Renal pelvis (tissue), 4 donors: ENCODE data around the gene ACTN4. TPM values are rescaled to one million over a fixed set of nuclear protein-coding genes. Genes with fewer than 3 reads are reported as not detected.
"Not testable (repeated sequence)": the region's sequence is repeated elsewhere in the genome, so short reads cannot be mapped to it uniquely, and the experiment has no call there.

ENCODE experiments used
- DNase-seq: peaks from one replicate; pipeline ENCODE4 v3.0.0-alpha.2; 2013
- polyA plus RNA-seq, 3 donors: library from polyadenylated mRNA; unstranded; fragments of 120-200 nt; gene quantifications; one replicate each; pipeline ENCODE4 v1.2.1, GENCODE V29; 2013; ENCODE audit not compliant: insufficient read length in 3 of 3

Gene ACTN4
- polyA plus RNA-seq, 3 donors, result 701 to 787 (median 742) TPM

DNA sequence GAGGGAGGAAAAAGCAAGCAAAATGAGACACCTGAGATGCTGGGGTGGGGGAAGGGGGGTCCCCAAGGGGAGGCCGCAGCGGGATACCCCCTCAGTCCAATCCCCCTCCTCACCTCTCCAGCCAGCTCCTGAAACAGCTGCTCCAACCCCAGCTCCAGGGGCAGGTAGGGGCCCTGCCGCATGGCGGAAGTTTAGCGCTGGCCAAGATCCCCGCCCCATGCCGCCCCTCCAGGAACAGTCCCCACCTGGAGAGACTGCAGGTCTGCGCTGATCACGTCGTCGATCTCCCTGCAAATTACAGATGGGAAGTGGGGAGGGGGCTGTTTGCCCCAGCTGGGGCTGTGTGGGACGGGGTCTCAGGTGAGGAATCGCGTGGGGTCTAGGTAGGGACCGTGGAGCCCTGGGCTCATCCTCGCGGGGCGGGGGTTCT, 87.8 kb downstream of the ACTN4 start:
- no peak for DNase-seq

DNA sequence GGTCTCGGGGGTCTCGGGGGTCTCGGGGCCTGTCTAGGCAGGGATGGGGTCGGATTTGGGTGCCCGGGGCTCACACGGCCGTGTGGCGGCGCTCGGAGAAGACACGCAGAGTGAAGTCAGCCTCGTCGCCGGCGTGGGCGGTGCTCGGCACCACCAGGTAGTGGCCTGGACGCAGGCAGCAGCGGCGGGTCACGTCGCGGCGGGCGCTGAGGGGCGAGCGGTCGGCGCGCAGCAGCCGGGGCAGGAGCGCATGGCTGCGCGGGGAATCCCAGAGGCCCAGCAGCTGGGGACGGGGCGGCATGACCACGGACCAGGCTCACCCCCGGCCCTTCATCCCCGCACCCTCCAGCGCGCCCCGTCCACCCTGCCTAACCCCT, 88.6 kb downstream of the ACTN4 start:
- no peak for DNase-seq

DNA sequence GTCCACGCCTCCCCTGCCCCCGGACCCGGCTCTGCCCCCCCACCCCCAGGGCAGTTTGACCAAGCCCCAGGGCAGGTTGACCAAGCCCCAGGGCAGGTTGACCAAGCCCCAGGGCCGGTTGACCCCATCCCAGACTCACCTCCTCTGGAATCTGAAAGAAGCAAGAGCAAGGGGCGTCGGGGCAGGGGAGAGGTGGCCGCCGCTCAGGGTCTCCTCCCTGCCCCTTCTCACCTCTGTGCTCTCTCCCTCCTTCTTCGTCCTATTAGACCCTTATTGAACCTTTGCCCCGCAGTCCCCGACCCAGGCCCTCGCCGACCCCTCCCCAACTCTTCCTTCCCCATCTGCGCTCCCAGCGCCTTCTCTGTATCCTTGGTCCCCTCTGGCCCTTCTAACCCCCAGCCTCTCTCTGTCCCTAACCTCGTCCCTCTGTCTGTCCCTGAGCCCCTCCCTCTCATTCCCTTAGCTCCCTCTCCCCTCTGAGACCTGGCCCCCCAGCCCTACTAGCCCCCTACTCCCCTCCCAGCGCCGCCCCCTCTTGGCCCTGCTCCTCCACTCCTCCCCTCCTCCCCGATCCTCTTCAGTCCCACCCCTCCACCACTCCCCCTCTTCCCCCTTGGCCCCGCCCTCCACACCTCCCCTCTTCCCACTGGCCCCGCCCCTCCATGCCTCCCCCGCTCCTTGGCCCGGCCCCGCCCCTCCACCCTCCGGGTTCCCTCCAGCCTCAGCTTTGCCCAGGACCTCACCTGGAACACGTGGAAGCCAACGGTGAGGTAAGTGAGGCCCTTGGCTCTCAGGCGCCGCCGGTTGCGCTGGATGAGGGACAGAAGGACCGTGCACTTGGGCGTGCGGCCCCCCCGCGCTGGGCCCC, 89.2 kb downstream of the ACTN4 start:
- DNase-seq, result no peak

DNA sequence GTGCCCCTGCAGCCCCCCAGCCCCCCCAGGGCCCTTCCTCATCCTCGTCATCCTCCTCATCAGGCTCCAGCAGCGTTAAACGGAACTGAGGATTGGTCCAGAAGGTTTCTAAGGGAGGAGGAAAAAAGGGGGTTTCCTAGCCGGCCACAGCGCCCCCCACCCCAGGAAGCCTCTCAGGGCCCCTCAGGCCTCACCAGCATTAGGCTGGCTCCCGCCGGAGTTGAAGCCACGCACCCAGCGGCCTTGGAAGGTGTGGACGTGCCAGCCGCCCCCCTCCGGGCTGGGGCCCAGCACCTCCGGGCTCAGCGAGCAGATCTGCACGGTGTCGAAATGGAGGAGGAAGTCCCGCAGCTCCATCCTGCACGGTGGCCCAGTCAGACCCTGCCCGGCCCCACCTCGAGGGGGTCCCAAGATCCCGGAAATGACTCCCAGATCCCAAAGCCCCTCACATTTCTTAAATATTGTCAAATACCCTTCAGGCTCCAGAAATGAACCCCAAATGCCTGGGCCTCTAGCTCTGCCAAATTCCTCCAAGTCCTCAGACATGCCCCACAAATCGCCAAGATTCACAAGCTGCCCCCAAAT, 89.9 kb downstream of the ACTN4 start:
- no peak for DNase-seq

DNA sequence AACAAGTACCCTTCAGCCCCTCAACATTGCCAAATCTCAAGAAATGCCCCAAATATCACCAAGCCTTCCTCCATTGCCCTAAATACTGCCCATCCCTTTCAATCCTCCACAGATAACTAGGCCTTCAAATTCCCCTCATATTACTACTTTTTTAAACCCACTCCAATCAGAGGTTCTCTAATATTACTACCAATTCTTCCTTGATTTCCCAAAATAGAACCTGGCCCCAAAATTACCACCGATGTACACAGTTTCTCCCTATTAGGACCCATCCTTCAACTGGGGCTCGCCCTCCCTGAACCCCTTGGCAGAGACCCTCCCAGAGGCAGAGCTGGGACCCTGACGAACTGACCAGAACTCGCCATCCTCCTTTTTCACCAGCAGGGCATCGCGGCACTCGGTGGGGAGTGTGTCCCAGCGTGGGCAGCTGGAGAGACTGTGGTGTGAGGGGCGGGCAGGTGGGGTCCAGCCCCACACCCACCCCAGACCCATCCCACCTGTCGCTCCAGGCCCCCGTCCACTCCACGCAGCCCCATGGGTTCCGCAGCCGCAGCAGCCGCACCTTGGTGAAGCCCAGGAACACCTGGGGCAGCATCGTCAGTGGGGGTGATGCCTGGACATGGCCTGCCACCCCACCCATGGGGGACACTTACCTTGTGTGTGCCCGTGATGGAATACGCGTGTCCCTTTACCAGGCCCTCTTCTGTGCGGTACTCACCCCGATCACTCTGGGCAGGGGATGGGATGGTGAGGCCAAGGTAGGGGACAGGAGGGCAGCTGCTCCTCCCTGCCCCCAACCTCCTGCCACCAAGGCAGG, 90.7 kb downstream of the ACTN4 start:
- no peak for DNase-seq

DNA sequence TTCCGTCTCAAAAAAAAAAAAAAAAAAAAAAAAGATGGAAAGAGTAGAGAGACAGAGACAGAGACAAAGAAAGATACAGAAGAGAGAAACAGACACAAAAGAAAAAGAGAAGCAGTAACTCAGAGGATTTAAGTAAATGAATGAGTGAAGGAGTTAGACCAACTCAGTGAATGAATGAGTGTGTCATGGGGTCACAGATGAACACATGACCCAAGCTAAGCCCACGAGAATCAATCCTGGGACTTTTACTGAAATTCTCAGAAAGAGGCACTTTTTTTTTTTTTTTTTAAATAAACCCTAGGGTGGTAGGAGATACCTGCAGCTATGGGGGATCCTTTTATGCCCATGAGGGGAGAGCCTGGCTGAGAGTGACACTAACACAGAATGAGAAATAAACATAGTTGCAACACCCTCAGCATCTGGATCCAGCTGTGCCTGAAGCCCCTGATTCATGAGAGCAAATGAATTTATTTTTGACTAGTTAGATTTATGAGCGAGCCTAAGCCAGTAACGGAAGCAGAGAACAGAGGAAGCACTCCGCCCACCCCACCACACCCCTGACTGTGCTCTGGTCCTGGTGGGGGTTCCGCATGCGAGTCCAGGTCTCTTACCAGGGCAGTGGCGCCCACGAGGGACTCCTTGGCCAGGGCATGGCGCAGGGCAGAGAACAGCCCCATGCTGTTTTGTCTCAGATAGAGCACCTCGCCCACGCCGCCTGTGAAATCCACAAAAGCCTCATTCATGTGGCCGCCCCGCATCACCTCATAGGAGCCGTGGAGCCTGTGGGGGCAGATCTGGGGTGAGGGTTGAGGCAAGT, 92.2 kb downstream of the ACTN4 start:
- no peak for DNase-seq

DNA sequence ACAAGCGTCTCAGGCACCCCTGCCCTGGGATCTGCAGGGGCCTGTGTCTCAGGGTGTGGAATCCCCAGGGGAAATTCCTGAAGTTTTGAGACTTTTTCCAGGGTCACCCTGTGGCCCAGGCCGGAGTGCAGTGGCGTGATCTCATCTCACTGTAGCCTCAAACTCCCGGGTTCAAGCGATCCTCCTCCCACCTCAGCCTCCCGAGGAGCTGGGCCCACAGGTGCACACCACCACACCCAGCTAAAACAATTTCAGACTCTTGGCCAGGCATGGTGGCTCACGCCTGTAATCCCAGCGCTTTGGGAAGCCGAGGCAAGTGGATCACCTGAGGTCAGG, 92.8 kb downstream of the ACTN4 start:
- no peak for DNase-seq

DNA sequence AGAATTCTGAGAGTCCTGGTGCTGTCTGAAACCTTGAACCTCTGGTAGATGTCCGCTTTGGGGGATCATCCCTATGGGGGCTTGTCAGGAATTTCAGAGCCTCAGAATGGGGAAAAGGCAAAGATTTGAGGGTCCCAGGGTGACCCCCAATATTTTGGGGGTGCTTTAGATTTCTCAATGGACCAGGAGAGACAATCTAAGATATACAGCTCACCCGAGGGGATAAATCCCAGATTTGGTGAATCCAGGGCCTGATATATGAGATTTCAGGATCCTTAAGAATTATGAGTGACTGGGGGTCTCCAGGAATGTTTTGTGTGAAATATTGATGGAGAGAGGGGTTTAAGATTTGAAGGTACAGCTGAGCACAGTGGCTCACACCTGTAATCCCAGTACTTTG, 93.5 kb downstream of the ACTN4 start:
- no peak for DNase-seq

DNA sequence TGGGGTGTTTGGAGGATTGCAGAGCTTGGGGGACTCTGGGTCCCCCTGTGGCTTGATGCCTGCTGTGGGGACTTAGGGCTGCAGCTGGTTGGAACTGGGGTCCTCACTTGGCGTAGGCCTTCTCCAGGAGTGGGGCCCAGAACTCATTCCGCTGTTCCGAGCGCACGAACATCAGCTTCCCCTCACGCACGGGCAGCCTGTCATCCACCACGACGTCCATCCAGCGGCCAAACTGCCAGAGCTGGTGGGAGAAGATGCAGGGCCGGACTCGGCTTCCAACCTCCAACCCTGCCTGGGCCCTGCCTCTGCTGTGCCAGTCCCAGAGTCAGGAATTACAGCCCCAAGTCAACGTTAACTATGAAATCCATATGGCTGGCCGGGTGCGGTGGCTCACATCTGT, 94.2 kb downstream of the ACTN4 start:
- DNase-seq, result no peak

DNA sequence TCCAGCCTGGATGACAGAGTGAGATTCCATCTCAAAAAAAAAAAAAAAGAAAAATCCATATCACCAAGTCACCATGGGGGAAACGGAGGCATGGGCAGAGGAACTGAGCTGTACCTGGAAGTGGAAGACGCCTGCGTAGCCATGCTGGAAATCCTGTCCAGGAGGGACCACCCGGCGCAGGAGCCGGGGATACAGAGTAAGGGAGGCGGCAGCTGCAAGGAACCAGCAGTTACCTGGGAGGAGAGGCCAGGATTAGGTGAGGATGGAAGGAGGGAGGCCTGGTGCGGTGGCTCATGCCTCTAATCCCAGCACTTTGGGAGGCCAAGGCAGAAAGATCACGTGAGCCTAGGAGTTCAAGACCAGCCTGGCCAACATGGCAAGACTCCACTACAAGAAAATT, 94.8 kb downstream of the ACTN4 start:
- no peak for DNase-seq

DNA sequence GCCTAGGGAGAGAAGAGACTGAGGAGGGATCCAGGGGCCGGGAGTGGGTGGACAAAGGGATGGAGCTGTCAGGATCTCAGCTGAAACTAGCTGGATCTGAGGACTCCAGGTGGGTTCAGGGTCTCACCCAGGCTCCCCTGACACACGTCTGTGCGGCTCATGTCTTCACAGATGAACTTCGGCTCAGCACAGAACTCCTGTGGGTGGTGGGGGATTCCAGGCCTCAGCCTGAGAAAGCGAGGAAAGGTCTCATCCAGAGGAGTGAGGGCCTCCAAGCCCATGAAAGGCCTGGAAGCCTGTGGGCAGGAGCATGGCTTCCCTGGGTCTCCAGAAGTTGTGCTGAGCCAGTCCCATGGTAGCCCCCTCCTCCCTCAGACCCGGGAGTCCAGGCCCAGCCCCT, 95.5 kb downstream of the ACTN4 start:
- no peak for DNase-seq

DNA sequence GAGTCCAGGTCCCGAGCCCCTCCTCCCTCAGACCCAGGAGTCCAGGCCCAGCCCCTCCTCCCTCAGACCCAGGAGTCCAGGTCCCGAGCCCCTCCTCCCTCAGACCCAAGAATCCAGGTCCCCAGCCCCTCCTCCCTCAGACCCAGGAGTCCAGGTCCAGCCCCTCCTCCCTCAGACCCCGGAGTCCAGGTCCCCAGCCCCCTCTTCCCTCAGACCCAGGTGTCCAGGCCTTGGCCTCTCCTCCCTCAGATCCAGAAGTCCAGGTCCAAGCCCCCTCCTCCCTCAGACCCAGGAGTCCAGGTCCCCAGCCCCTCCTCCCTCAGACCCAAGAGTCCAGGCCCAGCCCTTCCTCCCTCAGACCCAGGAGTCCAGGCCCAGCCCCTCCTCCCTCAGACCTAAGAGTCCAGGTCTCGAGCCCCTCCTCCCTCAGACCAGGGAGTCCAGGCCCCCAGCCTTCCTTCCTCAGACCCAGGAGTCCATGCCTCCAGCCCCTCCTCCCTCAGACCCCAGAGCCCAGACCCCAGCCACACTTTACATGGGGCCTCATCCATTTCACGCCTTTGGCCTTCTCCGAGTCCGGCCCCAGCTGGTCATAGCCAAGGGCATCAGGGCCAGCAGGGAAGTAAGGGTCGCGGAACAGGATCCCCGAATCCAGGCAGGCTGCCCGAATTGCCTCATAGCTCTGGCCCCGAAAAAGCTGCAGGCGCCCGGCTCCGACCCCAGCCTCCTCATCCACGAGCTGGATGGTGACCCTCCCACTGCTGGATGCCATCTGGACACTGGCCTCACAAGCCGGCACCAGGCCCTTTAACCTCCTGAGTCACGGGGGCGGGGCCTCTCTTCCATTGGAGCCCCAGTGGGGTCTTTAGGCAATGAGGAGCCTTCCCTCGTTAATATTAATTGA, 96.2 kb downstream of the ACTN4 start:
- no peak for DNase-seq

DNA sequence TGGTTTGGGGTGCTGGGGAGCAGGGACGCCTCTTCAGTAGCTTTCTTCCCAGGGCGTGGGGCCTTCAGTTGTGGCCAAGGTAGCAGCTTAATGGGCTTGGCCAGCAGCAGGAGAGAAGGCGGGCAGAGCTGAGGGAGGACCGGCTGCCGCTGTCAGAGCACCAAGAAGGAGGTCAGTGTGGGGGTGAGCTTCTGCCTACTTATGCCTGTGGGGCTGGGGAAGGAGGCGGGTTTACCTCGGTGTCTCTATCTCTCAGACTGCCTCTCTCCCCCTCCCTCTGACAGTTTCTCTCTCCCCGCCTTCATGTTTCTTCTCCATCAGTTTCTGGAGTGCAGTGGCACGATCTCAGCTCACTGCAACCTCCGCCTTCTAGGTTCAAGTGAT, 96.8 kb downstream of the ACTN4 start, which contains the start of gene CAPN12:
Gene CAPN12 (minus strand): TSS at position 177 of the 384 bp plus-strand sequence. CDS start 309 bp downstream, outside the sequence.
- no peak for DNase-seq

DNA sequence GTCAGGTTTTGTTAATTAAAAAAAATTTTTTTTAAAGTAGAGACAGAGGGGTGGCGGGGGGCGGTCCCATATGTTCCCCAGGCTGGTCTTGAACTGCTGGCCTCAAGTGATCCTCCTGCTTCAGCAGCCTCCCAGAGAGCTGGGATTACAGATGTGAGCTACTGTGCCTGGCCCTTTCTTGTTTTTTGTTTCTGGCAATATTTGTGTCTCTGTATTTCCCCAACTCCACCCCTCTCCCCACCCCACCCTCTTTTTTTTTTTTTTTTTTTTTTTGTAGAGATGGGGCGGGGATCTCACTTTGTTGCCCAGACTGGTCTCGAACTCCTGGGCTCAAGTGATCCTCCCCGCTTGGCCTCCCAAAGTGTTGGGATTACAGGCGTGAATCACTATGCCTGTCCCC, 97.4 kb downstream of the ACTN4 start:
- DNase-seq, result no peak

DNA sequence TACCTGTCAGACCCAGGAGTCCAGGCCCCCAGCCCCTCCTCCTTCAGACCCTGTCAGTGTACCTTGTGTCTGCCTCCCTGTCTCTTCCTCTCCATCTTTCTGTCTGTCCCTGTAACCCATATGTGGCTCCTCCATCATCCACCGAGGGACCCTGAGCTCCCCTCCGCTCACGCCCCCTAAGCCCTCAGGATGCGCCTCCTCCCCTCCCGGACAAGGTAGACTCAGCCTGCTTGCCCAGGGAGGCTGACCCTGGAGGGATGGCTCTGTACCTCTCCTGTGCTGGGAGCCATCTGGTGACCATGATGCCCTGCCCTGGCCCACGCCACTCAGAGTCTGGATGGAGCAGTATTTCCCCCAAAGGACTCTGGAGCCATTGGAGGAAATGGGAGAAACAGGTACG, 97.9 kb downstream of the ACTN4 start:
- DNase-seq, result no peak

DNA sequence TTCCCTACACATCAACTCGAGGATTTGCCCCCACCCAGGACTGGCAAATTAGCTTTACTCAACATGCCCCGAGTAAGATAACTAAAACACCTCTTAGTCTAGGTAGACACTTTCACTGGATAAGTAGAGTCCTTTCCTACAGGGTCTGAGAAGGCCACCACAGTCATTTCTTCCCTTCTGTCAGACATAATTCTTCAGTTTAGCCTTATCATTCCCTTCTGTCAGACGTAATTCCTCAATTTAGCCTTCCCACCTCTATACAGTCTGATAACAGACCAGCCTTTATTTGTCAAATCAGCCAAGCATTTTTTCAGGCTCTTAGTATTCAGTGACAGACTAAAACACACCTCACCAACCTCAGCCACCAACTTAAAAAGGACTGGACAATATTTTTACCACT, 106.3 kb downstream of the ACTN4 start:
- not testable (repeated sequence) for DNase-seq

DNA sequence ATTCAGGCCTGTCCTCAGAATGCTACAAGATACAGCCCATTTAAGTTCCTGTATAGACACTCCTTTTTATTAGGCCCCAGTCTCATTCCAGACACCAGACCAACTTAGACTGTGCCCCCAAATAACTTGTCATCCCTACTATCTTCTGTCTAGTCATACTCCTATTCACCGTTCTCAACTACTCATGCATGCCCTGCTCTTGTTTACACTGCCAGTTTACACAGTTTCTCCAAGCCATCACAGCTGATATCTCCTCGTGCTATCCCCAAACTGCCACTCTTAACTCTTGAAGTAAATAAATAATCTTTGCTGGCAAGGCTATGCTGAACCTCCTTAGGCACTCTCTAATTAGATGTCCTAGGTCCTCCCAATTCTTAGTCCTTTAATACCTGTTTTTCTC, 106.7 kb downstream of the ACTN4 start:
- DNase-seq, result not testable (repeated sequence)

DNA sequence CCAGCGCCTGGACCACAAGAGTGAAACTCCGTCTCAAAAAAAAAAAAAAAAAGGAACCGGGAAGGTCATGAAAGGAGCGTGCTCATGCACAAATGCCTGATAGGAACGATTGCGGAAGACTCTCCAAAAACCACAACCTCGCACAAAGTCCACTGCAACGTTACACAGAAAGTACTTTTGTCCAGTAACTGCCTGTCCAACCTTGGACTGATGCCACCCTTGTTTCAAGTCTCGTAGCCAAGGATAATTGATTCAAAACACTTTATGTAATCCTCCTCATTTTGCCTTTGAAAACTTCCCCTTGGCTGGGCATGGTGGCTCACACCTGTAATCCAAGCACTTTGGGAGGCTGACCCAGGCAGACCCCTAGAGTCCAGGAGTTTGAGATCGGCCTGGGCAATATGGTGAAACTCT, 112.1 kb downstream of the ACTN4 start:
- DNase-seq, result no peak

DNA sequence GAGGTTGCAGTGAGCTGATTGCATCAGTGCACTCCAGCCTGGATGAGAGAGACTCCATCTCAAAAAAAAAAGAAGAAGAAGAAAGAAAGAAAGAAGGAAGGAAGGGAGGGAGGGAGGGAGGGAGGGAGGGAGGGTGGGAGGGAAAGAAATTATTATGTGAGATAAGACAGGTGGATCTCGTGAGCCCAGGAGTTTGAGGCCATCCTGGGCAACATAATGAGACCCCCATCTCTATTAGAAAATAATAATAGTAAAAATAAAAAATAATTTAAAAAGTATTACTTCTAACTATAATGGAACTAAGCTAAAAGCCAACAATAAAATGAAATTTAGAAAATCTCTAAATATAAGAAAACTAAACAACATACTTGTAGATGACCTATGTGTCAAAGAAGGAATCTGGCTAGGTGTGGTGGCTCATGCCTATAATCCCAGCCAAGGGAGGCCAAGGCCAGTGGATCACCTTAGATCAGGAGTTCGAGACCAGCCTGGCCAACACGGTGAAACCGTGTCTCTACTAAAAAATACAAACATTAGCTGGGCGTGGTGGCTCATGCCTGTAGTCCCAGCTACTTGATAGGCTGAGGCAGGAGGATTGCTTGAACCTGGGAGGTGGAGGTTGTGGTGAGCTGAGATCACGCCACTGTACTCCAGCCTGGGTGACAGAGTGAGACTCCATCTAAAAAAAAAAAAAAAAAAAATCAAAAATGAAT, 113.5 kb downstream of the ACTN4 start:
- DNase-seq, result not testable (repeated sequence)

DNA sequence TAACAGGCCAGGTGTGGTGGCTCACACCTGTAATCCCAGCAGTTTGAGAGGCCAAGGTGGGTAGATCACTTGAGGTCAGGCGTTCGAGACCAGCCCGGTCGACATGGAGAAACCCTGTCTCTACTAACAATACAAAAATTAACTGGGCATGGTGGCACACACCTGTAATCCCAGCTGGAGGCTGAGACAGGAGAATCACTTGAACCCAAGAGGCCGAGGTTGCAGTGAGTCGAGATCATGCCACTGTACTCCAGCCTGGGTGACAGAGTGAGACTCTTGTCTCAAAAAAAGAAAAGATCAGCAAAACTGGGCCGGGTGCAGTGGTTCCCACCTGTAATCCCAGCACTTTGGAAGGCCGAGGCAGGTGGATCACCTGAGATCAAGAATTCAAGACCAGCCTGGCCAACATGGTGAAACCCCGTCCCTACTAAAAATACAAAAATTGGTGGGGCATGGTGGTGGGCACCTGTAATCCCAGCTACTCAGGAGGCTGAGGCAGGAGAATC, 114.5 kb downstream of the ACTN4 start:
- not testable (repeated sequence) for DNase-seq
